ENCODE data around the gene NPW. TPM values are rescaled to one million over a fixed set of nuclear protein-coding genes. Genes with fewer than 3 reads are reported as not detected.
A peak's percentile ranks its signal among the peaks of the same experiment; 100 is the strongest.

NPW gene
- total and polyA plus RNA-seq, 9 of the 15 experiments (the other 6 are each of a cell fraction or from before 2014, with no cell fraction given) = 0.14 to 4.0 (median 2.6) TPM; not detected in 4

- TF ChIP-seq STAG1 (CRISPR knock-in tag; IDR thresholded peaks at IDR 0.05; ENCODE audit: borderline replicate concordance) = no peak
- peak; percentile 68; the same call in 1 of the 2 replicates for TF ChIP-seq JUND (IDR thresholded peaks at IDR 0.05; ENCODE audit: borderline replicate concordance, low read depth, low read length)
- no peak; the same call in 2 of the 3 replicates for TF ChIP-seq JUND (tag; IDR thresholded peaks at IDR 0.05; ENCODE audit: borderline replicate concordance, low read depth, low read length)
- peak; percentile 99 for TF ChIP-seq GABPA (tag; conservative IDR thresholded peaks at IDR 0.05; ENCODE audit: low read depth)
- peak; percentile 78 for TF ChIP-seq KDM5B (IDR thresholded peaks at IDR 0.05; ENCODE audit: insufficient replicate concordance, low read depth, low read length)
- 0 out of 2 replicates have a peak, but pooled peaks have one; percentile 23 for TF ChIP-seq GATAD2B (IDR thresholded peaks at IDR 0.05; ENCODE audit: borderline replicate concordance)
- peak; percentile 78; the same call in 1 of the 2 replicates for TF ChIP-seq ZNF589 (CRISPR knock-in tag; IDR thresholded peaks at IDR 0.05; ENCODE audit: low read depth)
- no peak for TF ChIP-seq MED1 (CRISPR knock-in tag; IDR thresholded peaks at IDR 0.05; ENCODE audit: borderline replicate concordance)
- no peak for TF ChIP-seq ZNF232 (CRISPR knock-in tag; IDR thresholded peaks at IDR 0.05)
- no peak for TF ChIP-seq YBX1 (IDR thresholded peaks at IDR 0.05)
- 0 out of 2 replicates have a peak, but pooled peaks have one; percentile 23 for TF ChIP-seq OTX1 (CRISPR knock-in tag; IDR thresholded peaks at IDR 0.05)
- no peak for TF ChIP-seq MYBL2 (IDR thresholded peaks at IDR 0.05; ENCODE audit: low read depth)
- TF ChIP-seq MYBL2 (CRISPR knock-in tag; IDR thresholded peaks at IDR 0.05; ENCODE audit: borderline replicate concordance) = no peak
- TF ChIP-seq E2F3 (CRISPR knock-in tag; IDR thresholded peaks at IDR 0.05) = 0 out of 2 replicates have a peak, but pooled peaks have one; percentile 29
- TF ChIP-seq U2AF1 (optimal IDR thresholded peaks at IDR 0.05; ENCODE audit: low read depth, low read length) = no peak
- no peak for TF ChIP-seq HLTF (IDR thresholded peaks at IDR 0.05)
- TF ChIP-seq TCF7L2 (IDR thresholded peaks at IDR 0.05; ENCODE audit: low read depth, low read length) = 0 out of 2 replicates have a peak, but pooled peaks have one; percentile 6
- peak; percentile 89 for TF ChIP-seq TFAP4 (CRISPR knock-in tag; IDR thresholded peaks at IDR 0.05; ENCODE audit: borderline replicate concordance)
- 0 out of 2 replicates have a peak, but pooled peaks have one; percentile 68 for TF ChIP-seq DMBX1 (CRISPR knock-in tag; IDR thresholded peaks at IDR 0.05; ENCODE audit: borderline replicate concordance)
- peak; percentile 81; the same call in 1 of the 2 replicates for TF ChIP-seq ZBTB9 (CRISPR knock-in tag; IDR thresholded peaks at IDR 0.05)
- TF ChIP-seq BMI1 (IDR thresholded peaks at IDR 0.05; ENCODE audit: low read length) = no peak
- peak; percentile 88; the same call in 1 of the 2 replicates for TF ChIP-seq ZNF766 (CRISPR knock-in tag; conservative IDR thresholded peaks at IDR 0.05)
- TF ChIP-seq PHF21A (IDR thresholded peaks at IDR 0.05; ENCODE audit: borderline replicate concordance, low read depth) = peak; percentile 41; the same call in 1 of the 2 replicates
- peak; percentile 72 for TF ChIP-seq RBFOX2 (IDR thresholded peaks at IDR 0.05; ENCODE audit: low read depth, low read length)
- no peak for TF ChIP-seq TCF3 (CRISPR knock-in tag; IDR thresholded peaks at IDR 0.05)
- TF ChIP-seq TAF7 (tag; IDR thresholded peaks at IDR 0.05) = no peak
- no peak for TF ChIP-seq GATAD2A (IDR thresholded peaks at IDR 0.05)
- peak; percentile 80 for TF ChIP-seq PHF20 (IDR thresholded peaks at IDR 0.05; ENCODE audit: partially characterized antibody)
Observed at GRCh38 chr16:2047330-2048115, 27.9 kb downstream of the NPW start, which contains the start of the genes NTHL1 and TSC2 (continued).

Measured in K562 (cell line).